GM12872 (cell line): ENCODE measurements around the gene TTYH2.

Experiments
- TF ChIP-seq, protein P1 (sequence below): IDR thresholded peaks from 3 replicates; pipeline ENCODE4 v1.5.1; 2011; ENCODE audit warnings: low read depth, mild to moderate bottlenecking, low read length, moderate library complexity; ENCODE audit not compliant: insufficient read depth

TTYH2 gene

DNA sequence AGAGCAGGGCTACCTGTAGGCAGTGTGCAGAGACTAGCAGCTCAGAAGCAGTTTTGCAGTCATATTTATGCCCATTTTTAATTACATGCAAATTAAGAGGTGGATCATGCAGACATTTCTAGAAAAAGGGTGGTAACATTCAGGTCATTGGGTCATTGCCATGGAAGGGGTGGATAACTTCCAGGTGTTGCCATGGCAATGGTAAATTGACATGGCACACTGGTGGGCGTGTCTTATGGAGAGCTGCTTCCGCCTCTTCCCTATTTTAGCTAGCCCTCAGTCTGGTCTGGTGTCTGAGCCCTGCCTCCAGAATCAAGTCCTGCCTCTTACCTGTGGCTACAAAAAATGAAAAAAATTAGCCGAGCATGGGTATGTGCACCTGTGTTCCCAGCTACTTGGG is 57.9 kb downstream of the TTYH2 start:
- TF ChIP-seq, protein P1, sequence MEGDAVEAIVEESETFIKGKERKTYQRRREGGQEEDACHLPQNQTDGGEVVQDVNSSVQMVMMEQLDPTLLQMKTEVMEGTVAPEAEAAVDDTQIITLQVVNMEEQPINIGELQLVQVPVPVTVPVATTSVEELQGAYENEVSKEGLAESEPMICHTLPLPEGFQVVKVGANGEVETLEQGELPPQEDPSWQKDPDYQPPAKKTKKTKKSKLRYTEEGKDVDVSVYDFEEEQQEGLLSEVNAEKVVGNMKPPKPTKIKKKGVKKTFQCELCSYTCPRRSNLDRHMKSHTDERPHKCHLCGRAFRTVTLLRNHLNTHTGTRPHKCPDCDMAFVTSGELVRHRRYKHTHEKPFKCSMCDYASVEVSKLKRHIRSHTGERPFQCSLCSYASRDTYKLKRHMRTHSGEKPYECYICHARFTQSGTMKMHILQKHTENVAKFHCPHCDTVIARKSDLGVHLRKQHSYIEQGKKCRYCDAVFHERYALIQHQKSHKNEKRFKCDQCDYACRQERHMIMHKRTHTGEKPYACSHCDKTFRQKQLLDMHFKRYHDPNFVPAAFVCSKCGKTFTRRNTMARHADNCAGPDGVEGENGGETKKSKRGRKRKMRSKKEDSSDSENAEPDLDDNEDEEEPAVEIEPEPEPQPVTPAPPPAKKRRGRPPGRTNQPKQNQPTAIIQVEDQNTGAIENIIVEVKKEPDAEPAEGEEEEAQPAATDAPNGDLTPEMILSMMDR, result no peak

DNA sequence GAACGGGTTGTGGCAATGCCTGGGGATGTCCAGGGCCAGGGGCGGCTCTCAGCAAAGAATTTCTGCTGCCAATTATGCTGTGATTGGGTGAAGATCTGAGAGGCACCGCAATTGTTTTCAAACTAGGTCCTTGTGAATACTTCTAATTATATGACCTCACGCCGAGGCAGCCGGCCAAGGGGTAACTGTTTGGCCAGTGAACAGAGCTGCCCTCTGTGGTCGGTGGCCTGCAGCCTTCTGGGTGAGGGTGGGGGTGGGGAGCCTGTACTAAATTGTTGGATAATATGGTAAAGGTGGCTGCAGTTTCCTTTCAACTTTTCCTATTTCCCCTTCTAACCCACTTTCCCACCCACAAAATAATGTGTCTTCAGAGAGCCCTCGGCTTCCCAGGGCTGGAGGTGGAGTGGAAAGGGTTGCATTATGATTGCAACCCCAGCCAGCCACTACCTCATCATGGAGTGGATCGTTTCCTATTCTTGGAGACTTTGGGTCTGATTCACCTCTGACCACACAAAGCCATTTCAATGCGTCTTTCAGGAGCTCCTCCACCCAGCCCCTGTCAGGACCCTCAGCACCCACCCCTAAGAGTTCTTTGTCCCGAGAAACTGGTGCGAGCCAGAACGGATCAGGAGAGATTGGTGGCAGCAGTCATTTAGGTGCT is 58.7 kb downstream of the TTYH2 start:
- TF ChIP-seq, protein P1, result no peak

DNA sequence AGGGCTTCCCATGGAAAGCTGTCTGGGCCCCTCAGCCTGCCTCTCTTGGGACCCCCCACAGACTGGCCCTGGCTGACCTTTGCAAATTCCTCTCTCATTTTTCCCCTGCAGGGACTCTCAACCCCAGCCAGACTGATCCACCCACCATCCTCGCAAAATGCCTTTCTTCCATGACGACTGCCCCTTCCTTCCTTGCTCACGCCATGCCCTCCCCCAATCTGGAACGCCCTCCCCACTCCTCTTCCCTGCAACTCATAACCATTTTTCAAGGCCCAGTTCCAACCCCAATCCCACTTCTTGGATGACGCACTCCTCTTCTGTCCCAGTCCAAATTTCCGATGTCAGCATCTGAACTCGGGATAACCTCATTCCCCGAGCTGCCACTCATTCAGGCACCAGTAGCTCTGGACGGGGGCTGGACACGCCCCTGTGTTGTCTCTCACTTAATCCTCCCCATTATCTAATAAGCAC is 59.4 kb downstream of the TTYH2 start:
- TF ChIP-seq, protein P1, result no peak

DNA sequence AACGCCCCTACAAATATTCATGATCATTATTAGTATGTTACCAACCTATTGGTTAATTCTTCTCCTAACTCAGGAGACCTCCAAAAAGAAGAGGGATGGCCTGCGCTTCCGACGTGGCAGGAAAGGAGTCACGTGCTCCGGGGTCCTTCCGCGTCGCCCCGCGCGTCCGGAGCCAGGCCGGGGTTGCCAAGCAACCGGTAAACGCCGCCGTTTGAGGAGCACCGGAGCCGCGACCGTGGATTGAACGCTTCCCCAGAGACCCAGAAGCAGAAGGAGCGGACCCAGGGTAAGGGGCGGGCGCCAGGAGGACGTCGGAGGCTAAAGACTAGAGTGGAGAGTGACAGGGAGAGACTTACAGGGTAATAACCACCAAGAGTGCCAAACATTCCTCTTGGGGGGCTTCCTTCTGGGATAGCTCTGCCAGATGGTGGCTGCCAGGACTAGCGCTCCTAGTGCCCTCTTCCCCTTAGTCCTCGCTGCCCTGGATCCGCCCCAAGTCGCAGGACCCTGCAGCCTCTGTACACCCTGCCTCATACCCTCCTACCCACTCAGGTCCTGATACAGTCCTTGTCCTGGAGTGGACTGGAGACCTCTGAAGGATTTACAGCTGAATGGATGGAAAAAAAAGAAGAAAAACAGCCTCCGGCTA is 60.8 kb downstream of the TTYH2 start, which contains the start of gene DNAI2:
Gene DNAI2, plus strand, starts transcription at position 175 of the 649 bp plus-strand sequence. CDS start 7,584 bp downstream, outside the sequence.
- TF ChIP-seq, protein P1, result no peak

DNA sequence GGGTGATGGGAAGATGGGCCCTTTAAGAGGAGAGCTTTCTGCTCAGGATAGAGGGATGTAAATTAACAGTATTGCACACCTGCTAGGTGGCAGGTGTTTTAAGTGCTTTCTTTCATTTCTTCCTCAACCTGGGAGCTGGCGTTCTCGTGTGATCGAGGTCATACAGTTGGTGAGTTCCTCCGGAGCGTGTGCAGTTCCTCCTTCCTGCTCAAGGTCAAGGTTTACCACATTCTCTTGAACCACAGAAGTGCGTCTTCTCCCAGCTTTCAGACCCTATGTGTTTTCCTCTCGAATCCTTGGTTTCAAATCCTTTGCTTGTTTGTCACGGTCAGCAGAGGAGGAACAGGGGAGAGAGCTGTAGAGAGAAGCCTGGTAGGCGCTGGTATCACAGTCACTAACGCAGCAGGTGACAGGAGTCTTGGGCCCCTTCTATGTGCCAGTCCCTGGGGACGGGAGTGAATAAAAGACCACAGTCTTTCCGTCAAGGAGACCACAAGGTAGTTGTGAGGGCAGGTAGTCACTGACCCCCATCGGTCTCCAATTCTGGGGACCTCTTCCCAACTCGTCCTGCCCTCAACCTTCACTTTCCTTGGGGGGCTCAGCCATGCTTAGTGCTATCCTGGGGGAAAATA is 61.5 kb downstream of the TTYH2 start:
- TF ChIP-seq, protein P1, result no peak

DNA sequence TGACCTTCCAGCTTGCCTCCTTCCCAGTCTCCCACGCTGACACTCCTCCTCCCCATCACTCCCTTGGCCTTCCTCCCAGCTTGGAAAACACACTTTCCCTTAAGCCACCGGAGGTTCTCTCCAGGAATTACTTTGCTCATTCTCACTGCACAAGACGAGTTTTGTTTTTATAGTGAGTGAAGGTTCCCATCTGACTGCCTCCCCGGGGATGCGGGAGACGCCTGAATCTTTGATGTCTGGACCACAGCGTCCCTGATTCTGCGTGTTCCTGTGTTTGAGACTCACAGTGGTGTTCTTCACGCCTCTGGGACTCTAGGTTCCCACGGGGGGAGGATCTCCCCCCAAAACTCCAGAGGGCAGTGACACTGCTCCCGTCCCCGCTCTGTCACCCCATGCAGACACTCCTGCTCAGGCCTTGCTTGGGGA is 62.7 kb downstream of the TTYH2 start:
- TF ChIP-seq, protein P1, result no peak

DNA sequence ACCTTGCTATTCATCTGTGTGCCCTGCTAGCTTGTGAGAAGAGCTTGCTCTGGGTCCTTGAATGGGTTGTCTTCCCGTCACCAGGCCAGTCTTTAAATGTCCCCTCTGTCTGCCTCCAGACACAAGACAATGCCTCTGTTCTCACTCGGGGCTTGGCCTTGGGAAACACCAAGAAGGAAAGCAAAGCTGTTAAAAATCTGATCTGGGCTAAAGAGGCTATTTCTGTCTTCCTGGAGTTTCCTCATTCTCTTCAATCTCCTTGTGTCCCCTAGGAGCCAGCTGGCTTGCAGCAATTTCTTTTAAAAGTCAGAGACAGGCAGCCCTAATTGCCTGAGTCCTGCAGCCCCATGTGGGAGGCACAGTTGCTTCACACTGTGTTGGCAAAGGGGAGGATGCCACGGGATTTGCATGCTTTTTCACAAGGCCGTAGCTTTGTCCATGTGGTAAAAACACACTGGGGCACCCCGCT is 63.2 kb downstream of the TTYH2 start:
- TF ChIP-seq, protein P1, result no peak
